Natural killer cell (primary cell): ENCODE data around the gene SV2C. TPM values are rescaled to one million over a fixed set of nuclear protein-coding genes. Genes with fewer than 3 reads are reported as not detected.

Experiments used
- ATAC-seq, 3 donors: fragments of 150-1000 bp in 2 of 3; fragments of 200-7000 bp in 1 of 3; cut with Tn5 transposase; 1 replicate in 1 of 3; 2 replicates in 2 of 3; pipeline ENCODE4 v1.10.0; 2021; ENCODE audit warnings: mild to moderate bottlenecking in 2 of 3, moderate library complexity in 2 of 3
- DNase-seq, 2 donors: peaks; one replicate each; pipeline versions ENCODE4 v3.0.0 to v3.0.0-alpha.2; 2013 to 2021; ENCODE audit warnings: mixed read lengths in 1 of 2
- H3K27ac ChIP-seq: one replicate; pipeline ENCODE4 v1.5.1; 2013; ENCODE audit warnings: mild to moderate bottlenecking, low read length
- H3K27me3 ChIP-seq: one replicate; pipeline ENCODE4 v1.6.1; 2013; ENCODE audit warnings: low read length; ENCODE audit not compliant: control insufficient read depth, insufficient read depth
- H3K36me3 ChIP-seq: one replicate; pipeline ENCODE4 v1.6.1; 2013; ENCODE audit warnings: low read length; ENCODE audit not compliant: control insufficient read depth, insufficient read depth
- H3K4me1 ChIP-seq: one replicate; pipeline ENCODE4 v1.6.1; 2013; ENCODE audit warnings: low read length; ENCODE audit not compliant: control insufficient read depth, insufficient read depth
- H3K4me3 ChIP-seq: one replicate; pipeline ENCODE4 v1.5.1; 2013; ENCODE audit warnings: low read length
- H3K9me3 ChIP-seq: one replicate; pipeline ENCODE4 v1.6.1; 2013; ENCODE audit warnings: low read length; ENCODE audit not compliant: control insufficient read depth, insufficient read depth
- H3K27ac Mint-ChIP-seq, 2 donors: one replicate each; pipeline ENCODE4 v1.8.0; 2022; ENCODE audit warnings: mild to moderate bottlenecking in 2 of 2, mixed read lengths in 2 of 2, moderate library complexity in 1 of 2
- H3K27me3 Mint-ChIP-seq, 2 donors: one replicate each; pipeline ENCODE4 v1.8.0; 2022; ENCODE audit warnings: low read depth in 2 of 2, mixed read lengths in 2 of 2
- H3K36me3 Mint-ChIP-seq: one replicate; pipeline ENCODE4 v1.8.0; 2022; ENCODE audit warnings: mixed read lengths
- H3K4me1 Mint-ChIP-seq, 2 donors: one replicate each; pipeline ENCODE4 v1.8.0; 2022; ENCODE audit warnings: mixed read lengths in 2 of 2
- H3K4me3 Mint-ChIP-seq: one replicate; pipeline ENCODE4 v1.8.0; 2022; ENCODE audit warnings: mild to moderate bottlenecking, moderate library complexity, mixed read lengths
- H3K9me3 Mint-ChIP-seq, 2 donors: one replicate each; pipeline ENCODE4 v1.8.0; 2022; ENCODE audit warnings: mixed read lengths in 2 of 2
- CTCF ChIP-seq: fragments of 200-600 bp; IDR thresholded peaks from one replicate; pipeline ENCODE4 v1.8.0; 2022; ENCODE audit warnings: antibody characterized with exemption
- WGBS: methylation state at CpG from one replicate; pipeline ENCODE4 v1.1.7; 2013; ENCODE audit warnings: missing lambda C conversion rate; ENCODE audit not compliant: insufficient coverage; 5-methylcytosine and 5-hydroxymethylcytosine counted together
- intact Hi-C: fragments of 100-400 bp; cut with micrococcal nuclease; formaldehyde crosslinking; loops from one replicate; pipeline ENCODE4 v1.14.2; 2022
- total RNA-seq, 4 donors: library from RNA; stranded (reverse); fragments of 120-200 nt in 1 of 4; gene quantifications; one replicate each; pipeline versions ENCODE4 v1.2.3 to v1.2.4, GENCODE V29; 2013 to 2022

SV2C gene
- total RNA-seq, 3 donors from 2014 or later (not counting 1 experiment from before 2014, with no cell fraction given), result not detected

- Histone ChIP-seq H3K4me1 (no peaks in the 10 kb centered on the region), H3K36me3 (no peaks in the 10 kb centered on the region), H3K27me3 (peaks cover 5% of the 10 kb centered on the region), H3K9me3 (no peaks in the 10 kb centered on the region), H3K4me3 (no peak overlapping the region), H3K27ac (no peak overlapping the region)
- intact Hi-C loops, result no loop called here
- 38% methylated on average over 2 of the region's 2 CpGs for WGBS
- no peak overlapping the region for H3K27ac Mint-ChIP-seq
- peak in 2 of 3 donors; percentile 34 for ATAC-seq
- H3K4me3 Mint-ChIP-seq, result no peak overlapping the region
- no peaks in the 10 kb centered on the region for H3K9me3 Mint-ChIP-seq
- TF ChIP-seq CTCF, result no peak
- DNase-seq, result peak in 1 of 2 donors; percentile 65
- peaks cover 20 to 36% of the 10 kb centered on the region in 2 donors for H3K27me3 Mint-ChIP-seq
- no peaks in the 10 kb centered on the region for H3K36me3 Mint-ChIP-seq
- H3K4me1 Mint-ChIP-seq, result peaks cover 0 to 7% of the 10 kb centered on the region in 2 donors
Measured at GRCh38 chr5:76099286-76099702, 16.1 kb downstream of the SV2C start.

DNA sequence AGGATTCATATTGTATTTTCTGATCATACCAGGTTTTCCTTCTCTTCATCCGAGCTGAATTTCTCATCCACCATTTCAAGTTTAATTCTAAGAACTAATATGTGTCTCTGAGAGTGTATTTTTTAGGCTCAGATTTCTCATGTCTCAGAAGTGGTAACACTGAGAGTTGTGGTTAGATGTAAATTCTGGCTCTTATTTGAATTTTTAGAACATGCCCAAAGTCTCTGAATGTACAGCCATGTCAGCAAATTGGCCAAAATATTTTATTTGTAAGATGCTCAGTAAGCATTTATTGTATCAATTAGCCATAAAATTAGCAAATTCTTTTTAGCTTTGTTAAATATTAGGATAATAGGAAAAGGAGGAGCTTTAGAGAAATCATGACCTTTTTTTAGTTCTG, 16.6 kb downstream of the SV2C start:
- Histone ChIP-seq H3K9me3 (no peaks in the 10 kb centered on the region), H3K4me1 (no peaks in the 10 kb centered on the region), H3K4me3 (no peak overlapping the region), H3K27ac (no peak overlapping the region), H3K27me3 (peaks cover 5% of the 10 kb centered on the region), H3K36me3 (no peaks in the 10 kb centered on the region)
- no peak for ATAC-seq
- Mint-ChIP-seq H3K36me3 (no peaks in the 10 kb centered on the region), H3K27me3 (peaks cover 16 to 39% of the 10 kb centered on the region in 2 donors), H3K9me3 (no peaks in the 10 kb centered on the region), H3K27ac (no peak overlapping the region), H3K4me3 (no peak overlapping the region), H3K4me1 (peaks cover 0 to 7% of the 10 kb centered on the region in 2 donors)
- no CpG with 5 or more reads among the region's 1 CpG for WGBS
- intact Hi-C loops, result no loop called here
- TF ChIP-seq CTCF, result no peak
- DNase-seq, result no peak

GRCh38 chr5:76104027-76104426, 20.8 kb downstream of the SV2C start:
- no peak for TF ChIP-seq CTCF
- Mint-ChIP-seq H3K27ac (no peak overlapping the region), H3K4me1 (peaks cover 0 to 6% of the 10 kb centered on the region in 2 donors), H3K4me3 (no peak overlapping the region), H3K36me3 (no peaks in the 10 kb centered on the region), H3K9me3 (peaks cover 0 to 2% of the 10 kb centered on the region in 2 donors), H3K27me3 (peaks cover 27 to 42% of the 10 kb centered on the region in 2 donors)
- Histone ChIP-seq H3K27me3 (peaks cover 3% of the 10 kb centered on the region), H3K36me3 (no peaks in the 10 kb centered on the region), H3K4me1 (no peaks in the 10 kb centered on the region), H3K4me3 (no peak overlapping the region), H3K27ac (no peak overlapping the region), H3K9me3 (no peaks in the 10 kb centered on the region)
- DNase-seq, result peak in 1 of 2 donors; percentile 29
- WGBS, result 6% methylated on average over 2 of the region's 2 CpGs
- peak in 1 of 3 donors; percentile 53 for ATAC-seq
- intact Hi-C loops, result no loop called here

DNA sequence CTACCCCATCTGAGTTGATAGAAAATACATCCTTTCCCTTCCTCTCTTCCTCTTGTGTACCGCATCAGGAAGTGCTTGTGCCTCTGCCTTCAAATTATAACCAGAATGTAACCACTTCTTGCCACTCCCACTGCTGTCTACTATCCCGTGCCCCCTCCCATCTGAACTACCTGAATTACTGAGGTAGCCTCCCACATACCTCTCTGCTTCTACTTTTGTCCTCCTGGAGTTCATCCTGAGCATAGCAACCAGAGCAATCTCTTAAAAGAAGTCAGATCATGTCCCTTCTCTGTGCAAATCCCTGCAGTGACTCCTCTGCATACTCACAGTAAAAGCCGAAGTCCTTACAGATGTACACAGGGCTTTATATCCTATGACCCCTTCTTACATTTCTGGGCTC, 23.0 kb downstream of the SV2C start:
- no peaks in the 10 kb centered on the region for H3K36me3 Mint-ChIP-seq

More for the DNA sequence above, 23.0 kb downstream of the SV2C start:
- no peaks in the 10 kb centered on the region for H3K4me1 ChIP-seq
- H3K4me3 ChIP-seq, result no peak overlapping the region
- peaks cover 3% of the 10 kb centered on the region for H3K27me3 ChIP-seq
- Mint-ChIP-seq H3K4me1 (no peaks in the 10 kb centered on the region), H3K4me3 (no peak overlapping the region), H3K27ac (no peak overlapping the region), H3K9me3 (peaks cover 0 to 2% of the 10 kb centered on the region in 2 donors), H3K27me3 (peaks cover 30 to 46% of the 10 kb centered on the region in 2 donors)
- no peaks in the 10 kb centered on the region for H3K9me3 ChIP-seq
- no peak for ATAC-seq
- DNase-seq, result no peak
- no peak for TF ChIP-seq CTCF
- no peak overlapping the region for H3K27ac ChIP-seq
- WGBS, result 60% methylated on average over 3 of the region's 3 CpGs
- intact Hi-C loops, result no loop called here
- H3K36me3 ChIP-seq, result no peaks in the 10 kb centered on the region
